GM10248 (cell line): ENCODE results near the gene WDR54.

Experiments used
- CTCF ChIA-PET: fragments of 300-600 bp; sonication (Branson Sonifier 250); formaldehyde crosslinking; extraction: SDS; loops from one replicate; lab custom pipeline; 2021; ENCODE audit warnings: antibody characterized with exemption; lab: Yijun Ruan, JAX
- POLR2A ChIA-PET: fragments of 350-650 bp; sonication (Branson Sonifier 250); formaldehyde crosslinking; extraction: SDS; loops from one replicate; lab custom pipeline; 2020; ENCODE audit warnings: antibody characterized with exemption; lab: Yijun Ruan, JAX
- DNase-seq: peaks from one replicate; pipeline ENCODE4 v3.0.0; 2012; ENCODE audit errors: extremely low spot score
- TF ChIP-seq, protein P1 (sequence below): IDR thresholded peaks from 2 replicates; pipeline ENCODE4 v1.5.1; 2012; ENCODE audit warnings: mild to moderate bottlenecking, low read depth; ENCODE audit errors: extremely low read depth, missing control alignments, control extremely low read depth

The WDR54 gene

GRCh38 chr2:74414441-74414840 lies 7.1 kb upstream of the WDR54 start:
- CTCF ChIA-PET = interaction anchor here (2.4 to 3.6 kb wide), 3 partner anchors 9 to 23 kb away, joined by 6 to 22 read pairs (median 7); no protein-coding TSS in a partner anchor
- TF ChIP-seq, protein P1, sequence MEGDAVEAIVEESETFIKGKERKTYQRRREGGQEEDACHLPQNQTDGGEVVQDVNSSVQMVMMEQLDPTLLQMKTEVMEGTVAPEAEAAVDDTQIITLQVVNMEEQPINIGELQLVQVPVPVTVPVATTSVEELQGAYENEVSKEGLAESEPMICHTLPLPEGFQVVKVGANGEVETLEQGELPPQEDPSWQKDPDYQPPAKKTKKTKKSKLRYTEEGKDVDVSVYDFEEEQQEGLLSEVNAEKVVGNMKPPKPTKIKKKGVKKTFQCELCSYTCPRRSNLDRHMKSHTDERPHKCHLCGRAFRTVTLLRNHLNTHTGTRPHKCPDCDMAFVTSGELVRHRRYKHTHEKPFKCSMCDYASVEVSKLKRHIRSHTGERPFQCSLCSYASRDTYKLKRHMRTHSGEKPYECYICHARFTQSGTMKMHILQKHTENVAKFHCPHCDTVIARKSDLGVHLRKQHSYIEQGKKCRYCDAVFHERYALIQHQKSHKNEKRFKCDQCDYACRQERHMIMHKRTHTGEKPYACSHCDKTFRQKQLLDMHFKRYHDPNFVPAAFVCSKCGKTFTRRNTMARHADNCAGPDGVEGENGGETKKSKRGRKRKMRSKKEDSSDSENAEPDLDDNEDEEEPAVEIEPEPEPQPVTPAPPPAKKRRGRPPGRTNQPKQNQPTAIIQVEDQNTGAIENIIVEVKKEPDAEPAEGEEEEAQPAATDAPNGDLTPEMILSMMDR = no peak
- DNase-seq = no peak
- POLR2A ChIA-PET = no interaction called here

DNA sequence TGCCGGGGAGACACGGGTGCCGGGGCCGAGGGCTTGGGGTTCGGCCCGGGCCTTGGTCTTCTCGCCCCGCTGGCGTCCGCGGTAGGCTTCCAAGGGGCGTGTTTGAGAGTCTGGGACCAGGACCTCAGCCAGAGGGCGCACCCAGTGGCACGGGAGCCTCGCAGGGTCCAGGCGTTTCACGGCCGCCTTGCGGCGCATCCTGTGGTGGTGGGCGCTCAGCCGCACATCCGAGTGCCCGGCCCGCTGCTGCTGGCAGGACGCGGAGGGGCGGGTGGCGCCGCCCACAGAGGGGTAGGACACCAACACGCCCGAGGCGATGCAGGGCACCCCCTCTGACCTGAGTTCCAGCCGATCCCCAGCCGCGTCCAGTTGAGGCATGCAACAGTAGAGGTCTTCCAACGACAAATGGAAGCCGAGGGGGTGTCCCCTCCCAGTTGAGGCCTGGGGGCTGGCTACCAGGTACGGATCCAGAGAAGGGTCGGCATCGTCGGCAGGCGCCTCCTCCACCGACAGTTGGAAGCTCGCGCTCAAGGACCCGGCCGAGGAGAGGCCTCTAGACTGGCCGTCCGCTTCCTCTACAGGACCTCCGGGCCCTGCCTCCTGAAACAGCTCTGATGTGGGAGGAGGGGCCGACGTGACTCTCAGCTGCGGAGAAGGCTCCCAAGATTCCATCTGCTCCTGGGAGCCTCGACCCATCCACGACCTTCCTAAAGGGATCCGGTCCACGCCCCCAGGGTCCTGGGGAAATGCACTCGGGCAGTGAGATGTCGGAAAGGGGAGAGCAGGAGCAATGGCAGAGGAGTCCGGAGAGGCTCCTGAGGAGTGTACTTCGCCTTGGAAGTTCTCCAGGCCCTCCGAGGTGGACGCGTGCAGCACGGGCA lies 6.4 kb upstream of the WDR54 start:
- POLR2A ChIA-PET = interaction anchor here (0.6 kb wide), 1 partner anchor 9 kb away, joined by 3 read pairs; no protein-coding TSS in a partner anchor
- CTCF ChIA-PET = interaction anchor here (2.4 to 3.6 kb wide), 3 partner anchors 9 to 23 kb away, joined by 6 to 22 read pairs (median 7); no protein-coding TSS in a partner anchor
- TF ChIP-seq, protein P1 = peak; percentile 23
- peak; percentile 51 for DNase-seq

- no peak for DNase-seq
- CTCF ChIA-PET = interaction anchor here (2.4 to 3.6 kb wide), 3 partner anchors 10 to 24 kb away, joined by 6 to 22 read pairs (median 7); no protein-coding TSS in a partner anchor
- POLR2A ChIA-PET = interaction anchor here (0.6 kb wide), 1 partner anchor 10 kb away, joined by 3 read pairs; no protein-coding TSS in a partner anchor
- TF ChIP-seq, protein P1 = no peak
Measured at GRCh38 chr2:74415762-74416395, 5.7 kb upstream of the WDR54 start.

DNA sequence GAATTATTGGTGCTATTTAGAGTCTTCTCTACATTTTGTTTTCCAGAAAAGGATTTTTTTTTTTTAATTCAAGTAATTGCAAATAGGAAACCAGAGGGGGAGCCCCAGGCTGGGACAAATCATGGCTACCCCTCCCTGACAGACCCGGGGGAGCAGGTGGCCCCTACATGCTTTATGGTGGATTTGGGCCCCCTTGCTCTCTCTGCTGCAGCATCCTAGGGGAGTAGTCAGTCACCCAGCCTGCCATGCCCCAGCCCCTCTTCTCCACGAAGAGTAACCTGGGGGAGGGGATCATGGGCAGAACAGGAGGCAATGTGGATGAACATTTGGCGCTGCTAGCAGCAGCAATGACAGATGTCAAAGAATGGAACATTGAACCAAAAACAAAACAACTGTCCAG lies 4.8 kb upstream of the WDR54 start:
- POLR2A ChIA-PET = no interaction called here
- no peak for DNase-seq
- CTCF ChIA-PET = interaction anchor here (1.6 to 2.7 kb wide), 3 partner anchors 11 to 25 kb away, joined by 5 to 7 read pairs (median 6); no protein-coding TSS in a partner anchor
- TF ChIP-seq, protein P1 = no peak

- POLR2A ChIA-PET = no interaction called here
- TF ChIP-seq, protein P1 = no peak
- CTCF ChIA-PET = interaction anchor here (1.6 kb wide), 1 partner anchor 11 kb away, joined by 5 read pairs; no protein-coding TSS in a partner anchor
- no peak for DNase-seq
Measured at GRCh38 chr2:74417197-74417596, 4.3 kb upstream of the WDR54 start.

GRCh38 chr2:74417763-74418162 lies 3.8 kb upstream of the WDR54 start:
- no peak for DNase-seq
- TF ChIP-seq, protein P1 = no peak
- ChIA-PET CTCF (interaction anchor here (1.1 to 1.6 kb wide), 3 partner anchors 10 to 167 kb away, joined by 3 to 5 read pairs (median 3); no protein-coding TSS in a partner anchor), POLR2A (interaction anchor here (0.6 kb wide), 1 partner anchor 12 kb away, joined by 4 read pairs; no protein-coding TSS in a partner anchor)
